Measurements from ENCODE around the gene NR6A1.

- no peak for TF ChIP-seq CTCF (IDR thresholded peaks at IDR 0.05)
- no peak for TF ChIP-seq EP300 (IDR thresholded peaks at IDR 0.05)
- TF ChIP-seq POLR2AphosphoS5 (IDR thresholded peaks at IDR 0.05) = no peak
- TF ChIP-seq POLR2A (IDR thresholded peaks at IDR 0.05) = no peak
These were observed 270.9 kb downstream of the NR6A1 start for GRCh38 chr9:124500028-124500795.
